ENCODE data around the gene ATG14. TPM values are rescaled to one million over a fixed set of nuclear protein-coding genes. Genes with fewer than 3 reads are reported as not detected.

The ATG14 gene
- total RNA-seq, 1 donor from 2014 or later, result 13.1 TPM

- no peak for DNase-seq (ENCODE audit: low read depth, low spot score)
These were observed 93.9 kb downstream of the ATG14 start for GRCh38 chr14:55317542-55318306.

- DNase-seq (ENCODE audit: low read depth, low spot score), result no peak
These were observed 95.1 kb downstream of the ATG14 start for GRCh38 chr14:55316564-55316963.

Other genes with a start within 250 kb of the ATG14 start
- 48.5 and 77.7 TPM in 2 replicates for gene DLGAP5, start 220.2 kb downstream of the ATG14 start, total RNA-seq
- 27.6 and 31.7 TPM in 2 replicates for gene FBXO34, start 140.4 kb downstream of the ATG14 start, total RNA-seq
- not detected in 2 replicates for gene TBPL2, start 28.8 kb upstream of the ATG14 start, total RNA-seq
- 126 and 153 TPM in 2 replicates for gene KTN1, start 168.4 kb upstream of the ATG14 start, total RNA-seq